Kidney epithelial cell (primary cell): ENCODE measurements around the gene DRAP1. TPM values are rescaled to one million over a fixed set of nuclear protein-coding genes. Genes with fewer than 3 reads are reported as not detected.
A peak's percentile ranks its signal among the peaks of the same experiment; 100 is the strongest.

Experiments
- DNase-seq: peaks from one replicate; pipeline ENCODE4 v3.0.0-alpha.2; 2010; ENCODE audit warnings: low read depth
- H3K27me3 ChIP-seq: 2 replicates; pipeline ENCODE4 v1.6.0; 2011; ENCODE audit warnings: low read length; ENCODE audit not compliant: control insufficient read depth, insufficient read depth
- H3K36me3 ChIP-seq: 2 replicates; pipeline ENCODE4 v1.5.1; 2011; ENCODE audit warnings: low read length; ENCODE audit not compliant: control insufficient read depth, insufficient read depth
- H3K4me3 ChIP-seq: 2 replicates; pipeline ENCODE4 v1.5.1; 2011; ENCODE audit warnings: low read depth, mild to moderate bottlenecking, control low read depth, low read length
- CTCF ChIP-seq: IDR thresholded peaks from 2 replicates; pipeline ENCODE4 v1.5.1; 2011; ENCODE audit warnings: mild to moderate bottlenecking, moderate library complexity, low read length, control low read depth, inconsistent platforms; ENCODE audit not compliant: insufficient read depth, poor library complexity, severe bottlenecking
- total RNA-seq: library from RNA; depleted of rRNA; stranded (reverse); fragments of >200 nt; gene quantifications from 2 replicates; pipeline ENCODE4 v1.2.3, GENCODE V29; 2015

The DRAP1 gene
- total RNA-seq, 1 donor from 2014 or later: 141 TPM

GRCh38 chr11:65961267-65962140, 42.3 kb downstream of the DRAP1 start, which contains the start of gene SART1:
Gene SART1, plus strand, starts transcription at chr11:65961734. Its CDS starts 47 bp downstream, at chr11:65961781.
- DNase-seq: peak; percentile 92
- Histone ChIP-seq H3K27me3 (no peaks in the 10 kb centered on the region), H3K4me3 (peak within 1 kb of the TSS; percentile 94), H3K36me3 (peaks cover 2% of the 10 kb centered on the region)
- TF ChIP-seq CTCF: no peak

GRCh38 chr11:65962141-65962564, 42.9 kb downstream of the DRAP1 start:
- Histone ChIP-seq H3K27me3 (no peaks in the 10 kb centered on the region), H3K4me3 (peak overlapping the region; percentile 94), H3K36me3 (peaks cover 2% of the 10 kb centered on the region)
- no peak for DNase-seq
- no peak for TF ChIP-seq CTCF

- no peaks in the 10 kb centered on the region for H3K27me3 ChIP-seq
- DNase-seq: no peak
- H3K36me3 ChIP-seq: peaks cover 3% of the 10 kb centered on the region
- H3K4me3 ChIP-seq: no peak overlapping the region
- no peak for TF ChIP-seq CTCF
These were observed 45.7 kb downstream of the DRAP1 start for GRCh38 chr11:65964906-65965305.

- H3K36me3 ChIP-seq: peaks cover 3% of the 10 kb centered on the region
- H3K27me3 ChIP-seq: no peaks in the 10 kb centered on the region
- TF ChIP-seq CTCF: no peak
- no peak for DNase-seq
- no peak overlapping the region for H3K4me3 ChIP-seq
These were observed 46.9 kb downstream of the DRAP1 start for GRCh38 chr11:65965986-65966762.

GRCh38 chr11:65967329-65967934, 48.2 kb downstream of the DRAP1 start:
- Histone ChIP-seq H3K27me3 (no peaks in the 10 kb centered on the region), H3K36me3 (peaks cover 3% of the 10 kb centered on the region), H3K4me3 (no peak overlapping the region)
- no peak for TF ChIP-seq CTCF
- DNase-seq: no peak
